Neuron (in vitro differentiated cells): ENCODE measurements around the gene PUDP.
A peak's percentile ranks its signal among the peaks of the same experiment; 100 is the strongest.
"Not testable (repeated sequence)": the region's sequence is repeated elsewhere in the genome, so short reads cannot be mapped to it uniquely, and the experiment has no call there.

Source experiments
- H2AFZ ChIP-seq: one replicate; pipeline ENCODE4 v1.6.1; 2013; ENCODE audit warnings: low read depth, mild to moderate bottlenecking, inconsistent platforms, low read length, moderate library complexity
- H3K27me3 ChIP-seq: one replicate; pipeline ENCODE4 v1.6.1; 2013; ENCODE audit warnings: low read length; ENCODE audit not compliant: insufficient read depth
- H3K36me3 ChIP-seq: one replicate; pipeline ENCODE4 v1.6.1; 2013; ENCODE audit warnings: low read length; ENCODE audit not compliant: insufficient read depth
- H3K4me1 ChIP-seq: one replicate; pipeline ENCODE4 v1.6.1; 2013; ENCODE audit warnings: low read length; ENCODE audit not compliant: insufficient read depth
- H3K4me3 ChIP-seq: 2 replicates; pipeline ENCODE4 v1.5.1; 2013; ENCODE audit warnings: mild to moderate bottlenecking, low read length, moderate library complexity
- H3K9me3 ChIP-seq: one replicate; pipeline ENCODE4 v1.6.1; 2013; ENCODE audit warnings: low read length

Gene PUDP

DNA sequence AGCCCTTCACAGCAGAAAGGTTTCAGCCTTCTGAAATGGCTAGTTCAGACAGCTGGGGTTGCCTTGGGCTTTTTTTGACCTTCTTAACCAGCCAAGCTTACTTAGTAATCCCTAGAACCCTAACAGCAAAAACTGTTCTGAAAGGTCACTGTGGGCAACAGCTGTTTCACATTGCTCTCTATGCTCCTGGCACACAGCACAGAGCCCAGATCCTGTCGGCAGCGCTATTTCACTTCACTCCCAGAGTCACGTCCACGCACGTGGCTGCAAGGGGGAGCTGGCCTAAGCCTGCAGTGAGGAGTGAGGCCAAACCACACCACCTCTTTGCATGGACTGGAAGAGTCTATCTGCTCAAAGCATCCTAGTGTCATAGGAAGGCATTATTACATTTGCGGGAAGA, 32.4 kb downstream of the PUDP start:
- Histone ChIP-seq H3K9me3 (no peaks in the 10 kb centered on the region), H3K4me3 (no peak overlapping the region), H2AFZ (no peak overlapping the region), H3K4me1 (peaks cover 7% of the 10 kb centered on the region), H3K36me3 (no peaks in the 10 kb centered on the region), H3K27me3 (no peaks in the 10 kb centered on the region)

DNA sequence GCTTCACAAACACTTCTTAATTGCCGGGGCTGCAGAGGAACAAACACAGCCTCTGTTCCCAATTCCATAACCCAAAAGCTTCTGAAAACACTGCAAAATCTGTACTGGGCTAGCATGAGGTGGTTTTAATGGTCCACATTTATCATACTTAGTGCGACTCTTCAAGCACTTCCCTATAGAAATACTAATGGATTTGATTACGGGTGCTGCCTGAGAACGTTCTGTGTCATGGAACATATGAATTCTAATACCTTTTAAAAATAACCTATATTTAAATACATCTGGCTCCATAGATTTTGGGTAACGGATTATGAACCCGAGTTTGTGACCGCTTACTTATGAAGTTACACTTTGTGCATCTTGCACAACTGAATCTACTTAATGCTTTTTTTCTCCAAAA, 35.9 kb downstream of the PUDP start:
- Histone ChIP-seq H3K9me3 (no peaks in the 10 kb centered on the region), H2AFZ (no peak overlapping the region), H3K27me3 (no peaks in the 10 kb centered on the region), H3K4me3 (no peak overlapping the region), H3K4me1 (peaks cover 23% of the 10 kb centered on the region), H3K36me3 (no peaks in the 10 kb centered on the region)

DNA sequence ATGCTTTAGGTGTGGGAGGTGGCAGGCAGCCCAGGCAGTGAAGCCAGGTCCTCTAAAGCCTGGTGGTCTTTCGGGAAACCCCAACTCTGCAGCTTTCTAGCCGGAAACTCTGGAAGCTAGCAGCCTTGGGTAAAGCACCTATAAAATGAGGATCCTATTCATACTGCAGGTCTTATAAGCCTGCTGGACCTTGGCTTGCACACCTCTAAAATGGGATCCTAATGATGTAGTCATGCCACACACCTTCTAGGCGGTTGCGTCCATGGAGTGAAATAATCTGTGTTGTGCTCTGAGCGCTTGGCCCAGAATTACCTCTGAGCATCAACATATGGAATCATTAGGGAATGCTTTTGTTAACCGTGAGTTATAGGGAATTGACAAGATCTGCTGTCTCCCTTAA, 36.4 kb downstream of the PUDP start:
- H3K36me3 ChIP-seq, result no peaks in the 10 kb centered on the region
- no peaks in the 10 kb centered on the region for H3K9me3 ChIP-seq
- no peak overlapping the region for H3K4me3 ChIP-seq

DNA sequence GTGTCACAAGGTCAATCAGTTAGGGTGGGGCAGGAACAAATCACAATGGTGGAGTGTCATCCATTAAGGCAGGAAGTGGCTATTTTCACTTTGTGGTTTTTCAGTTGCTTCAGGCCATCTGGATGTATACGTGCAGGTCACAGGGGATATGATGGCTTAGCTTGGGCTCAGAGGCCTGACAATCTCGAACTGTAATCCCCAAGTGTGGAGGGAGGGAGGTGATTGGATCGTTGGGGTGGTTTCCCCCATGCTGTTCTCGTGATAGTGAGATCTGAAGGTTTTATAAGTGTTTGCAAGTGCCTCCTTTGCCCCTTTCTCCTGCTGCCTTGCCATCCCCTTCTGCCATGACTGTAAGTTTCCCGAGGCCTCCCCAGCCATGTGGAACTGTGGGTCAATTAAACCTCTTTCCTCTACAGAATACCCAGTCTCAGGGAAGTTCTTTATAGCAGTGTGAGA, 37.1 kb downstream of the PUDP start:
- H3K27me3 ChIP-seq, result no peaks in the 10 kb centered on the region
- no peaks in the 10 kb centered on the region for H3K36me3 ChIP-seq
- H2AFZ ChIP-seq, result no peak overlapping the region
- H3K4me1 ChIP-seq, result peaks cover 23% of the 10 kb centered on the region
- H3K9me3 ChIP-seq, result no peaks in the 10 kb centered on the region
- H3K4me3 ChIP-seq, result no peak overlapping the region

More for the DNA sequence above, 36.4 kb downstream of the PUDP start:
- Histone ChIP-seq H3K27me3 (no peaks in the 10 kb centered on the region), H2AFZ (no peak overlapping the region), H3K4me1 (peaks cover 23% of the 10 kb centered on the region)

DNA sequence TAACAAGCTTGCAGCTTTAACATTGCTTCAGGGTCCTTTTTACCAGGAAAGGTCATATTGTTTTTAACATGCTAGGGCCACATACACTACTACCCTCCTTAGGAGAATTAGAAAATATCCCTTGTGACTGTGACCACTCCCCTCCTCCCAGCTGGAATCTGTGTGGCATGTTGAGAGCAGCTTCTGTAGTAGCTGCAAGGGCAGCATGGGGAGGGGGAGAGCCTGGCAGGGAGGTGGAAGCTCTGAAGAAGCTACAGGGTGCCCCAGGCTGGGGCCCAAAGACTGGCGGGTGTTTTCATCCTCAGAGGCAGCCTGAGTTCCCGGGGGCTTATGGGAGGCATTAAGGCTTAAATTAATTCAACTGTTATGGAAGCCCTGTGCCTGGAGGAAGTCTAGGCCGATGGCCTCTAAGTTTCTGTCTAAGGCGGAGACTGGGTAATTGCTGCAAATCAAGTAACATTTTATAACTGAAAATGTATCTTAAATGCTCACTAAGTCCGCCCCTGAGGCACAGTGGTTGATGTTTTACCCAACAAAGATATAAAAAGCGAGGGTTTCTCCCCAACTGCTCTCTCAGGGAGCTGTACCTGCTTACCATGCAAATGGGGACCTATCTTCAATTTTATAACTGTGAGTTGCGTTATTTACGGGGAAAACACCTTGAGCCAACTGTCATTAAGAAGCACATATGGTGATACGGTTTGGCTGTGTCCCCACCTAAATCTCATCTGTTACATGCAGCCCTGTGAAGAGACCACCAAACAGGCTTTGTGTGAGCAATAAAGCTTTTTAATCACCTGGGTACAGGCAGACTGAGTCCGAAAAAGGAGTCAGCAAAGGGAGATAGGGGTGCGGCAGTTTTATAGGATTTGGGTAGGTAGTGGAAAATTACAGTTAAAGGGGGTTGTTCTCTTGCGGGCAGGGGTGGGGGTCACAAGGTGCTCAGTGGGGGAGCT, 37.8 kb downstream of the PUDP start:
- Histone ChIP-seq H3K4me1 (peaks cover 23% of the 10 kb centered on the region), H3K27me3 (no peaks in the 10 kb centered on the region), H2AFZ (no peak overlapping the region), H3K4me3 (peak overlapping the region; percentile 39), H3K9me3 (no peaks in the 10 kb centered on the region), H3K36me3 (peaks cover 3% of the 10 kb centered on the region)

DNA sequence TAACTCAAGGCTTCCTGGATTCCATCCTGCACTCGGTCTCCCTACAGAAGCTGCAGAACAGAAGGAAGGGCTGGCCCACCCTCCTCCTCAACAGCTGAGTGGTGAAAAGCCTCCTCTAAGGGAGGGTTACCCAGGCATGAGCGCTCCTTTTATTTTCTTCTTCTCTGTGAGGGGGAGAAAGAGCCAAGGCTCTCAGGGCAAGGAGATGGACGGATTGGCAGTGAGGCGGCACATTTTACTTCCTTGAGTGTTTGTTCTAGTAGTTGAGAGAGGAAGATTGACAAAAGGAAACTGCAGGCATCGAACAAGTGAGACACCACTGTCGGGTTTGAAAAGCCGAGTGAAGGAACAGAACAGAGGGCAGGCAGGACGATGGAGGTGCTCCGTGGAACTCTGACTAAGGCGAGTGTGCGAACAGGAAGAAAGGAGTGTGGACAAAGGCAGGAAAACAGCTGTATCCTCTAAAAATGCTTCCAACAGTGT, 38.9 kb downstream of the PUDP start:
- peaks cover 8% of the 10 kb centered on the region for H3K36me3 ChIP-seq
- H3K27me3 ChIP-seq, result no peaks in the 10 kb centered on the region
- peaks cover 23% of the 10 kb centered on the region for H3K4me1 ChIP-seq
- no peak overlapping the region for H2AFZ ChIP-seq
- no peaks in the 10 kb centered on the region for H3K9me3 ChIP-seq
- peak overlapping the region; percentile 39 for H3K4me3 ChIP-seq

DNA sequence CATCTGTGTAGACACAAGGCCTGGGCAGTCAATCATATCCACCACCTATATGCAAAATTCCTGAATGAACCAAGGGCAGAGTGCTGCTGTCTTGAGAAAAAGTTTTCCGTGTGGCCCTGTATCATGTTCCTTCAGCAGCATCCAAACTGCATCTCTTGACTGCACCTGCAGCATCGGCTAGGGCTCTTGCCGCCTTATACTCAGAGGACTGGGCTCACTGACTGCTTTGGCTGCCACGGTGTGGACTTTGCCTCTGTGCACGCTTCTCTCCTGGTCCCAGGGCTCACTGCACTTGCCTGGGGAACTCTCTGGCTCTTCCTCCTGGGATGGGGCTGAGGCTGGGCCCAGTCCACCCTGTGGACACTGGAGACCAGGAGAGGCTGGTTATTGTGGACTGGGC, 39.9 kb downstream of the PUDP start:
- Histone ChIP-seq H3K4me3 (no peak overlapping the region), H3K9me3 (no peaks in the 10 kb centered on the region), H3K27me3 (no peaks in the 10 kb centered on the region), H3K4me1 (peaks cover 23% of the 10 kb centered on the region), H3K36me3 (peaks cover 8% of the 10 kb centered on the region), H2AFZ (no peak overlapping the region)

DNA sequence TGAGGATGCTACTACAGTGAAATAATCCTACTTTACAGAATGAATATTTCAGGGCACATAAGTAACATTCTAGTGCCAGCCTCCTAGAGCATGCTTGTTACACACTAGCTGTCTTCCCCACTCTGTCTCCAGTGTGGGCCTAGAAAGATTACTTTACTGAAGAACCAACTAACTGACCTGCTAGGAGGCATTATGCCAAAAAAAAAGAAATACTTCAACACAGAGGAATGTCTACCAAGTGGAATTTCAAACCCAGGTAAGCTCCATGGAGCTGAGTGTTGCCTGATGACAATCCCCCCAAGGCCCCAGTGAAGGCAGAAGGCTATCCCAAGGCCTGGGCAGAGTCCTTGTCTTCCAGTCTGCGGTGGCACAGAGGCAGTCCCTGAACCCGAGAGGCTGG, 41.3 kb downstream of the PUDP start:
- Histone ChIP-seq H3K9me3 (no peaks in the 10 kb centered on the region), H2AFZ (no peak overlapping the region), H3K36me3 (peaks cover 8% of the 10 kb centered on the region), H3K4me1 (peaks cover 23% of the 10 kb centered on the region), H3K27me3 (no peaks in the 10 kb centered on the region), H3K4me3 (no peak overlapping the region)

DNA sequence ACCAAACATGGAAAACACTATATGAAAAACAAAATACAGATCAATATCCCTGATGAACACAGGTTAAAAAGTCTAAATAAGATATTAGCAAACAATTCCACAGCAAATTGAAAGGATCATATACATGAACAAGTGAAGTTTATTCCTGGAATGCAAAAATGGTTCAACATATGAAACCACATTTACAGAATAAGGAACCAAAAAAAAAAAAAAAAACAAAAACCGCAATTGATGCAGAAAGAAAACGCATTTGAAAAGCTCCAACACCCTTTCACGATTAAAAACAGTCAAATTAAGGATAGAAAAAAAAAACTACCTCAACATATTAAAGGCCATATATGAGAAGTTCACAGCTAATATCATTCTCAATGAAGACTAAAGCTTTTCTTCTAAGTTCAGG, 45.8 kb downstream of the PUDP start:
- no peak overlapping the region for H3K4me3 ChIP-seq
- H3K36me3 ChIP-seq, result peaks cover 8% of the 10 kb centered on the region
- H2AFZ ChIP-seq, result no peak overlapping the region
- H3K27me3 ChIP-seq, result no peaks in the 10 kb centered on the region
- H3K4me1 ChIP-seq, result no peaks in the 10 kb centered on the region
- H3K9me3 ChIP-seq, result no peaks in the 10 kb centered on the region

DNA sequence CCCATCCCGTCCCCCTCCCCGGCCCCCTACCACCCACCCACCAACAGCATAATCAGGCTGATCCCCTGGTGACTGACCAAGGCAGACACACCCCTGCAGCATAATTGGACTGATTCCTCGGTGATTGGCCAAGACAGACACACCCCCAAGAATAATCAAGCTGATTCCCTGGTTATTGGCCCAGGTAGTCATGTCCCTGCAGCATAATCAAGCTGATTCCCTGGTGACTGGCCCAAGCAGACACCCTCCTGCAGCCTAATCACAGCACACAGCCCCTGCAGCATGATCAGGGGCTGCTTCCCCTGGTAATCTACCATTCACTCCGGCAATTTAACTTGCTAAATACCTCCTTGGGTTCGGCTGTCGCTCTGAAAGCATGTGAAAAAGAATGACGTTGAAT, 47.9 kb downstream of the PUDP start:
- Histone ChIP-seq H3K36me3 (peaks cover 6% of the 10 kb centered on the region), H3K9me3 (no peaks in the 10 kb centered on the region), H2AFZ (no peak overlapping the region), H3K27me3 (no peaks in the 10 kb centered on the region), H3K4me3 (no peak overlapping the region), H3K4me1 (no peaks in the 10 kb centered on the region)

DNA sequence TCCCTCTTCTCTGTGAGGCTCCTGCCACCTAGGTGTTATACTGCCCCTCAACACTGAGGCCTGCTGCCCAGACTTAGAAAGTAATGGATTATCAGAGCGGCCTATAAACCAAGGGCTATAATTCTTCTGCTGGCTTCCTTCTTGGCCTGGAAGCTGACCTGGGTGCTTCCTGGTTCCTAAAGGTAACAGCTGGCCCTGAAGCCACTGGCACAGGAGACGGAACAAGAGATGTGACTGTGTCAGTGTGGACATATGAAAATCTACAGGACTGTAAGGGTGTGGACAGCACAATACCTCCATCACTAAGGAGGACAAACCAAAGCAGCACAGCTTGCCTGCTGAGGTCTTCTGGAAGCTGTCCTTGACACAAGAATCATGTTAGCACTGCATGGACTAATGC, 52.3 kb downstream of the PUDP start:
- not testable (repeated sequence) for H3K27me3 ChIP-seq, H2AFZ ChIP-seq, H3K36me3 ChIP-seq, H3K4me1 ChIP-seq, H3K4me3 ChIP-seq, H3K9me3 ChIP-seq

DNA sequence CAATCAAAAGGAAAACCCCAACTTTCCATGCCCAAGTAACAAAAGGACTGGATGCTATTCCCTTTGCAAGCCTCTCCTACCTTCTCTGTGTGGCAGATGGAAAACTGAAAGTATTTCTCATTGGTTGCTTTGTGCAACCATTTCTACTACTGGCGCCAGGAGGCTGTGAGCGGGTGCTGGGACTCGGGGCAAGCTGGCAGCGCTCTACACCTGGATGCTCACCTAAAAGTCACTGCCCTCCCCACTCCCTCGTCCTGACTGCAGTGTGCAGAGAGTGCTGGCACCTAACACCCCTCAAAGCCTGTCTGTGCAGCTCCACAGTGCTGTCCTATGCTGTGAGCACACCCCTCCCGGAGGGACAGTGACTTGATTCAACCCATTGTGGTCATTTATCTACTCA, 54.6 kb downstream of the PUDP start:
- H2AFZ ChIP-seq, result no peak overlapping the region
- no peaks in the 10 kb centered on the region for H3K9me3 ChIP-seq
- peaks cover 2% of the 10 kb centered on the region for H3K4me1 ChIP-seq
- no peak overlapping the region for H3K4me3 ChIP-seq
- H3K36me3 ChIP-seq, result no peaks in the 10 kb centered on the region
- H3K27me3 ChIP-seq, result no peaks in the 10 kb centered on the region

DNA sequence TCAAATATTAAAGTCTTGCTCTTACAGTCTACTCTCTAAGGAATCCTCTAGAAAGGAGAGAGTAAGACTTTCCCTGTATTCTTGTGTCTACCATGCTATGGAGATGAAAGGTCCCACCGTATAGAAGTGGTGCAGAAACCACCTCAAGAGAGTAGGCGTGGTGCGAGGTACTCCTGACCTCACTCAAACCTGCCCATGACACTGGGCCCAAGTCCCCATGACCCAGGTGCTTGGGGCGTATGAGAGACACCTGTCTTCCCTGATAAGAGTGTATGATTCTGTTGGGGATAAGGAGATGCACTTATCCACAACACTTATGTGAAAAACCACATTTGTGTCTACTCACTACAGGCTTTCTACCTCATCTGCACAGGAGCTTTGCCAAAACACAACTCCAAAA, 55.4 kb downstream of the PUDP start:
- Histone ChIP-seq H3K27me3 (no peaks in the 10 kb centered on the region), H2AFZ (no peak overlapping the region), H3K9me3 (no peaks in the 10 kb centered on the region), H3K4me1 (peaks cover 2% of the 10 kb centered on the region), H3K4me3 (no peak overlapping the region), H3K36me3 (no peaks in the 10 kb centered on the region)
